Hematopoietic multipotent progenitor cell (in vitro differentiated cells): ENCODE data around the gene ZNF341. TPM values are rescaled to one million over a fixed set of nuclear protein-coding genes. Genes with fewer than 3 reads are reported as not detected.
A peak's percentile ranks its signal among the peaks of the same experiment; 100 is the strongest.
"Not testable (repeated sequence)": the region's sequence is repeated elsewhere in the genome, so short reads cannot be mapped to it uniquely, and the experiment has no call there.

Experiments
- DNase-seq, 3 donors: peaks; one replicate each; pipeline ENCODE4 v3.0.0-alpha.2; 2011 to 2015; ENCODE audit warnings: low read depth in 2 of 3, low spot score in 2 of 3
- total RNA-seq: library from RNA; depleted of rRNA; stranded (reverse); fragments of >200 nt; gene quantifications from one replicate; pipeline ENCODE4 v1.2.3, GENCODE V29; 2012

Gene ZNF341
- total RNA-seq, 1 donor, result 4.6 TPM

GRCh38 chr20:33791540-33791939, 59.7 kb downstream of the ZNF341 start:
- no peak for DNase-seq

DNA sequence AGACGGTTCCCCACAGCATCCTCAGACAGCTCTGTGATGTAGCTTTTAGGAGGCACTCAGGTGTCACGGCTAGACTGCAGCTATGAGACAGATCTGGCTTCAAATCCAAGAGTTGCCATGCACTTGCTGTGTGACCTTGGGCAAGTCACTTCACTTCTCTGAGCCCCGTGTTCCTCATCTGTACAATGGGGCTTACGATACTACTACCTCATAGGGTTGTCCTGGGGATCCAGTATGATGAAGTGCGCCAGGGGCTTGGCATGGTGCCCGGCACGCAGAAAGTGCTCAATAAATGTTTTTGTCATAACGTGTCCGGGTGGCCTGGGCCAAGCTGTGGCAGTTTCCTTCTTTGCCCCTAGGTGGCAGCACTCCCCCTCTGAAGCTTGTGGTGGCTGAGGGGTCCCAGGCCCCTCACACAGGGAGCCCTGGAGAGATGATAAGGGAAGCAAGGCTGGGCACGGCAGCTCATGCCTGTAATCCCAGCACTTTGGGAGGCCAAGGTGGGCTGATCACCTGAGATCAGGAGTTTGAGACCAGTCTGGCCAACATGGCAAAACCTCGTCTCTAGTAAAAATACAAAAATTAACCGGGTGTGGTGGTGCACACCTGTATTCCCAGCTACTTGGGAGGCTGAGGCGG, 60.3 kb downstream of the ZNF341 start:
- peak in 2 of 3 donors; percentile 22 to 45 for DNase-seq

GRCh38 chr20:33792598-33792989, 60.8 kb downstream of the ZNF341 start:
- DNase-seq, result not testable (repeated sequence)

DNA sequence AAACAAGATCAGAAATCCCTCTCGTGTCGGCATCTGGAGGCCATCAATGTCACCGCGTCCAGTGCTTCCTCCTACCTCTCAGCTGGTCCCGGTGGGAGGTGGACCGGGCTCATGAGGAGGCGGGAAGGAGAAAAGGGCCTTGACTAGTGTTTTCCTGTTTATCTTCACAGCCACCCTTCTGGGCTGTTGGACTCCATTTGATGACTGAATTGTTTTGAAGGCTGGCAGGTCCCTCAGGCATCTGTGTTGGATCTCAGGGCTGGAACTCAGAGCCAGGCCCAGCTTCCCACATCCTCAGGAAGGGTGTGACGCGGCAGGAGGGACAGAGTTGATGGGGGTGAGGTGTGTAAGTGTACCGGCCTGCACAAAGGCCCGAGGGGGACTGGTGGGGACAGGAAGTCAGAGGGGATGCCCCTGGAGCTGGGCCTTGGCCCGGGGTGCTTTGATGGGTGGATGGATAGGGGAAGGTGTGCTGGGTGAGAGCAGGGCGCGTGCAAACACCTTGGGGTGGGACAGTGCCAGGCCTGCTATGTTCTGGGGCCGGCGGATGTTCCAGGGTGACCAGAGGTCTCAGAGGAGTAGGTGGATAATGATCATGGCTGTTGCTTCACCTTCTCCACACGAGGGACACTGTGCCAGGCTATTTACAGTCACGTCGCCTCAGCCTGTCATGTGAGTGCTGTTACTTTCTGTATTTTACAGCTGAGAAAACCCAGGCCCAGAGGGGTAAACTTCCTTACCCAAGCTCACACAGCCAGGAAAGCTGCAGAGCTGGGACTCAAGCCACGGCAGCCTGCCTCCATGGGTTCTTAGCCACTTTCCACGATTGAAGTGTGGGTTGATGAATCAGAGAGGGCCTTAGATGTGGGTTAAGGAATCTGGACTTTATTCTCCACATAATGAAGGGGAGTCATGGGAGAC, 61.5 kb downstream of the ZNF341 start:
- DNase-seq, result no peak

DNA sequence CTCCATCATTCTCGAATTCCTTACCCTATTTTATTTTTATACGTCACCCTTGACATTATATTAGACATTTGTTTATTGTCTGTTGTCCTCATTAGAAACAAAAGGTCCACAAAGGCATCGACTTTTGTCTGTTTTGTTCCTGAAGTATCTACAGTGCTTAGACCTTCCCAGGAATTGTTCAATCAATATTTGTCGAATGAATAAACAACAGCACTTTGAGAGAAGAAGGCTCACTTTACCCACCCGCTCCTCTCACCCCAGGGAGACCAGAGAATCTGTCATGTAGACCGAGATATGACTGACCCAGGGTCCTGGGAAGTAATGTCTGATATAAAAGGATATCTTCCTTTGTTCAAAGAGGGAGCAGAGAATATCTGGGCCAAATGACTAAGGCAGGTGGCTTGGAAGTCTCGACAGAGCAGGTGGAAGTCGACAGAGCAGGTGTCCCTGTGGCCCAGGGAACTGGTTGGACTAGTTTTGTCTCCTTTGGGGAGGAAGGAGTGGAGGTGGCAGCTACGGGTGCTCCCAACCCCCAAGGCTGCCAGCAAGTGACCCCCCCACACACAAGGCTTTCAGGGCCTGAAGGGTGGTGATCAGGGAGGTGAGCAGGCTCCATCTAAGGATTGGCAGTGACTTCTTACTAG, 64.6 kb downstream of the ZNF341 start:
- DNase-seq, result no peak

- DNase-seq, result no peak
Measured at GRCh38 chr20:33796907-33797544, 65.2 kb downstream of the ZNF341 start.

GRCh38 chr20:33798444-33798843, 66.6 kb downstream of the ZNF341 start:
- DNase-seq, result no peak

DNA sequence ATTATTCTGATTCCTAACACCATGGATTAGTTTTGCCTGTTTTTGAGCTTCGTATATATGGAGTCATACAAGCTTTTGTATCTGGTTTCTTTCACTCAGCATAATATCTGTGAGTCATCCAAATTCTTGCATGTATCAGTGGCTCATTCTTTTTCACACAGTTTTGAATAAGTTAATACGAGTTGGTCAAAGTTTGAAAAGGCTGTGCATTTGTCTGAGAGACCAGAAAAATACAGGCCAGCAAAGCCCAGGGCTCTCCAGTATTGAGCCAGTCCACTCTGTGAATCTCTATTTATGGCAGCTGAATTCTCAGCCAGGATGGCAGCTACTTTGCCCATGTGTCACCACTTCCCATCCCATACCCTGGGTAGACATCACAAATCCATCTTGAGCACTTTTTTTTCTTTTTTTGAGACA, 72.1 kb downstream of the ZNF341 start:
- no peak for DNase-seq

GRCh38 chr20:33808388-33808787, 76.6 kb downstream of the ZNF341 start:
- DNase-seq, result no peak

DNA sequence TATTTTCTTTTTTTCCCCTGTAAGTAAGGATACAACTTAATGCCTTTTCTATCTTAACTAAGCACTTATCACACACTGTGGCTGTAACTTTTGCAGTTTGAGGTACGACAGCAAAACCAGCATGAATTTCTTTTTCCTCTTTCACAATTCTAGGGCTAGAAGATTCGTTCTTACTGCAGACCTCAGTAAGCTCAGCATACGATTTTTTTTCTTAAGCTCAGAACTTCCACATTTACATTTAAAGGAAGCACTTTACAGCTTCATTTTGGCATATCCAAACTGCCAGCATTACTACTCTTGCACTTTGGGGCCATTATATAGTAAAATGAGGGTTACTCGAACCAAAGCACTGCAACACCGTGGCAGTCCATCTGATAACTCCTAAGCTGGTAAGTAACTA, 78.5 kb downstream of the ZNF341 start:
- DNase-seq, result no peak

DNA sequence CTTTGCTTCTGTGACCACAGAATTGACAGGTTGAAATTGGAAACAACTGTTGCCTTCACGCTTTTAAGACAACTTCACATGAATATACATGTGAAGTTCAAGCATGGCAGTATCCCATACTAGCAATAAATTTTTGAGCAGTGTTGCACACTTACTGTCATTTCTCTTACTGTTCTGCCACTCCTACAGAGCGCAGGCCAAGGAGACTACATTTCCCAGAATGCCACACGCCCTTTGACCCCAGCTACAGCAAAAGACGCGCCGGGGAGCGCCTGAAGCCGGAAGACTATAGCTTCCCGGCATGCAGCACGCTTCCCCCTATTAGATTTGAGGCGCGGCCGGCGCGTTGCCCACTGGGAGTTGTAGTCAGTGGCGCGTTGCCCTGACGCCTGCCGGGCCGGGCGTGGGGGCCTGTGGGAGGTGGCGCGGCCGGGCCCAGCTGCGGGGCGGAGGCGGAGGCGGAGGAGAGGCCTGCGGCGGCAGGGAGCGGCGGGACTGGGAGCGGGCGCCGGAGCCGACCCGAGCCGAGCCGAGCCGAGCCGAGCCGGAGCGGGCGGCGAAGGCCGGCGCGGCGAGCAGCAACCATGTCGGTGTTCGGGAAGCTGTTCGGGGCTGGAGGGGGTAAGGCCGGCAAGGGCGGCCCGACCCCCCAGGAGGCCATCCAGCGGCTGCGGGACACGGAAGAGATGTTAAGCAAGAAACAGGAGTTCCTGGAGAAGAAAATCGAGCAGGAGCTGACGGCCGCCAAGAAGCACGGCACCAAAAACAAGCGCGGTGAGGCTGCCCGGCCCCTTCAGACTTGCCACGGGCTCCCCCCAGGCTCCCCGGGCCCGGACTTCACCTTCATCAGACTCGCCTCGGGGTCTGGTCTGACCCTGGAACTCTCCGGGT, 79.3 kb downstream of the ZNF341 start, which contains the start of gene CHMP4B:
Gene CHMP4B (plus strand): TSS at position 464 of the 891 bp plus-strand sequence. CDS start 121 bp downstream, at position 585.
- peak; percentile 90 to 99 (median 99) for DNase-seq

- DNase-seq, result peak in 2 of 3 donors; percentile 20 to 27
Measured at GRCh38 chr20:33811776-33812151, 80.0 kb downstream of the ZNF341 start.

- peak in 2 of 3 donors; percentile 19 to 68 for DNase-seq
Measured at GRCh38 chr20:33812152-33812849, 80.5 kb downstream of the ZNF341 start.

DNA sequence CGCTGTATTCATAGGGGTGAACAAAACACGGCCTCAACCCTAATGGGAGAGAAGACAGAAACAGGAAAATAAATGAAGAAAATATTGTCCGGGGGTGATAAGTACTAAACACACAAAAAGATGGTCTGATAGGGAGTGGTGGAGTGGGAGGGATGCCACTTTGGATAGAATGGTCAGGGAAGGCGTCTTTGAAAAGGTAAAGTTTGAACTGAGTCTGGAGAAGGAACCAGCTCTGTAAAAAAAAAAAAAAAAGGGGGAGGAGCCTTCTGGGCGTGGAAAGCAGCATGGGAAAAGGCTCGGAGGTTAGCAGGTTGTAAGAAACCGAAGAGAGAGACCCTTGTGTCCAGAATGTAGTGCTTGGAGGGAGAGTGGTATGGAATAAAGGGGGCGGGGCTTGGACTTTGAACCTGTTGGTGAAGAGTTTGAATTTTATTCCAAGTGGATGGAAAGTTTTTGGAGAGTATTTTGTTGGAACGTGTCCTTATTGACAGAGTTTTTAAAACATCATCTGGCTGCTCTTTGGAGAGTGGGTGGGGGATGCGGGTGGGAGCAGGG, 81.2 kb downstream of the ZNF341 start:
- DNase-seq, result peak in 2 of 3 donors; percentile 24 to 42

GRCh38 chr20:33814238-33814712, 82.5 kb downstream of the ZNF341 start:
- peak in 1 of 3 donors; percentile 26 for DNase-seq

GRCh38 chr20:33815671-33816070, 83.9 kb downstream of the ZNF341 start:
- DNase-seq, result no peak

- DNase-seq, result no peak
Measured at GRCh38 chr20:33816191-33816590, 84.4 kb downstream of the ZNF341 start.

DNA sequence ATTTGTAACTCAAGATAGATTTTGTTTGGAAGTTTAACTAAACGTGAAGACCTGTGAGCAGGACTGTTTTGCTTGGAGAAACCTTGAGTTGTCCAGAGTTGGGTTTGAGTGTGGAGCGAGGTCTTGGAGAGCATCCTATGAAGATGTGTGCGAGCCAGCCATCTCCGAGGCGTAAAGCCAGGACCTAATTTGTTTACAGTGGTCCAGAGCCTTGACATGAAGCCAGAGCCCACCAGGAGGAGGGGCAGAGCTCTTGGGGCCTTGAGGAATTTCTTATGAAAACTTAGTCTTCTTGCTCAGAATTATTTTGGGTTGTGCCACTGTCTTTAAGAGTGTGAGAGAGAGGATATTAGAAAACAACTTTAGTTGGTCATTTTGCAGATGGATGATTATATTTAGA, 85.6 kb downstream of the ZNF341 start:
- DNase-seq, result no peak

DNA sequence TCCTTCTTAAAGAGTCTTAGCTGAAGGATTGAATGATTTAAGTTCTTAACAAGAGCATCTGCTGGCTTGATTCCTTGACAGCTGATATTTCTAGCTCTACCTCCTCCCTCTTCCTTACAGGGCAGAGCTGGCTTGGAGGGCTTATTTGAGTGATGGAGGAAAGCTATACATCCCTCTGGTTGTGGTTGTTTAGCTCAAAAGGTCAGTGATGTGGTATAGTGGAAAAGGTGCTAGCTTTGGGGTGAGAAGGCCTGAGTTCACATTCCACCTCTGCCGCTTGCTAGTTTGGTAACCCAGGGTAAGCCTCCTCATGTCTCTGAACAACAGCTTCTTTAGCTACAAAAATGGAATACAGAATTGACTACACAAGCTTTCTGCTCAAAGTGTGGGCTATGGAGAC, 87.7 kb downstream of the ZNF341 start:
- no peak for DNase-seq
